ENCODE data around the gene KLF7.

Gene KLF7

DNA sequence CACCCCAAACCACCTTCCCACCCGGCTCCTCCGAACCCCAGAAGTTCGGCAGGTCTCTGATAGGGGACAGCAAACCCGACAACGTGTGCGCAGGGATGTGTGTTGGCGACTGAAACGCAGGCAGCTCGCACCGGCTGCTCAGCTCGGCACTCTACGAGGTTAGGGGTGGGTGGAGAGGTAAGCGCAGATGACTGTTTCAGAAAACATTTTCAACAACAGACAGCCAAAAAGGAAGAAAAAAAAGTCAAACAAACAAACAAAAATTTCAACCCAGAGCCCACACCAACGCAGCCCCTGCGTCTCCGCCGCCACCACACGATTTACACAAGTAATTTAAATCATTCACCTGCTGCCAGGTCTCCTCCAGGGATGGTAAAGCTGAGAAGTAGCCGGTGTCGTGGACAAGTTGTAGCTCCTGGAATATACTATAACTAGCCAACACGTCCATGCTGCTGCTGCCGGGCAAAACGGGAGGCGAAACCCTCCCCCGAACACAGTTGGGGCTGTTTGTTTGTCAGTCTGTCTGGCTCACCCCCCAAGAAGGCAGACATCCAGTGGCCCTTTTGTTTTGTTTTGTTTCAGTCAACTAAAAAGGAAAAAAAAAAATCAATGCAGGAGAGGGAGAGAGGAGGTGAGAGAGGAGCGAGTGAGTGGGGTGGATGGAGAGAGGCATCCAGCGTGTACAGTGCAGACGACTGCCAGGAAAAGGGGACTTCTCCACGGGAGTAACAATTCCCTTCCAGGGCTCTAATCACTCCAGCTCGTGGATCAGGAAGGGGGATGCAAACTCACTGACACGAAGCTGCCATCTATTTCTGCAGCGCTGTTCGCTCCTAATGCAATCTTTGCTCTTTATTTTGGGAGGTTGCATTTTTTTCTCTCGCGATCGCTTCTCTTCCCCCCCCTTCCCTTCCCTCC is at the start of gene KLF7:
TSS of gene KLF7 (minus strand) at position 828 of the 918 bp plus-strand sequence. CDS start at position 448, 380 bp downstream.
- DNase-seq = peak; percentile 49 to 57

- no peak for DNase-seq
Measured at GRCh38 chr2:207215308-207215707, 49.6 kb upstream of the KLF7 start.

DNA sequence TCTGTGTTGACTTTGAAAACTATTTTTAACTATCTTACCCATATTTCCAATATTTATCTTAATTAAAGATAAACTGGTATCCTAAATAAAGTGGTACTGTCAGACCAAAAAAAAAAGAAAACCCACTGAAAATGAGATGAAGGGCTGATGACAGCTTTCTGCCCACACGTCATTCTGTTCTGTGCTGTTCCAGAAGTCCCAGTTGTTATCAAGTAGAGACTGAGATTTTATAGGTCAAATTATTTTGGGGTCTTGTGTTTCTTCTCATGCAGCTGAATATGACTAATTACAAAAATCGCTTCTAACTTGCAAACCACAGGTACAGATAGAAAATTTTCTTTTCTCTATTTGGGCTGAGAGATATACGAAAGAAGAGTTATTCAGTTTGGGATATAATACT is 48.7 kb upstream of the KLF7 start:
- DNase-seq = no peak

DNA sequence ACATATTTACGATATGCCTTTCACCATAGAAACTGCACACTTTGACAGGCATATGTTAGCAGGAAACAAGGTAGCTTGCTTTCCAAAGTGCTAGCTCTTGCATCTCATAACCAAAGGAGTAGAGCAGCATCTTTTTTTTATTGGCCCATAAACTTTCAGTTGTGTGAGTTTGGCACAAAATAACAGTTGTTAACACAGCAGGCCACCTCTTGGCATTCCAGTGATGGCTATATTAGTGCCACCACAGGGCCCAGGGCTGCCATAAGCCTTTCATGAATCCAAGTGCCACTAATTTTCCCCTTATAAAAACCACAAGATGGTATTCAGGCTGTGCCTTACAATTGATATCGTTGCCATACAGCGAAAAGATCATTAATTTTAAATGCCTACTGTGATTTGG is 40.3 kb upstream of the KLF7 start:
- DNase-seq = no peak

GRCh38 chr2:207205173-207205957 is 39.6 kb upstream of the KLF7 start:
- no peak for DNase-seq

- no peak for DNase-seq
Measured at GRCh38 chr2:207203056-207203455, 37.3 kb upstream of the KLF7 start.

GRCh38 chr2:207202645-207203044 is 36.9 kb upstream of the KLF7 start:
- DNase-seq = peak in 1 of 2 donors; percentile 3

GRCh38 chr2:207201416-207201815 is 35.7 kb upstream of the KLF7 start:
- no peak for DNase-seq

DNA sequence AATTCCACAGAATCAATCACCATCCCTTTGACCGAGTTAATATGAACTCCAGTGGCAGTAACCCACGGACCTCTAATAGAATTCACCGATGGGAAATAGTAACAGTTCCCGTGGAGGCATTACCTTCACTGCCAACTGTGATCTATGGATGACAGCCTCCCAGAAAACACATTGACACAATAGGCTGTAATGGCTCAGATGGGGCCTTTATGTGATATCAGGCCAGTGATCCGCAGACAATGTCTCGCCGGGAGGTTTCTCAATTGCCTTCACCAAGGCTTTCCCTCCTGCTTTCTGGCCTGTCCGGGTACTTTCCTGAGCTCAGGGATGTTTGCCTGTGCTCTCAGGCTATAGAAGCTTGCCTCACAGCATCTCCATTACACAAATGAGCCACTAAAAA is 34.4 kb upstream of the KLF7 start:
- no peak for DNase-seq

DNA sequence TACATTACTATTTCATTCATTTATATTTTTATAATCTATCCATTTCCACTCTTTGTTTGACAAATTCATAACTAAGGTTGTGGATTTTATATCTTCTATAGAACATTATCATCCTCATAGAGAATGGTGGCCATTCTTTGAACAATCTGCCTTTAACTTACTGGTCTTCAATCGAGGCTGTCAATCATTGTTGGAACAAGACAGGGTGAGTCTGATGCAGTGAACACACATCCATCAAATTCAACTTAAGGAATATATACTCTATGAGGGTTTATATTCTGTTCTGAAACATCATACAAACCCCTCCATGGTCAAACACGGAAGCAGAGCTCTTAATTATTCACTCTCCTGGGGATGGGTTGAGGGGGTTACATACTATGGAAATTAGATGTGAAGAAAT is 28.3 kb upstream of the KLF7 start:
- DNase-seq = no peak

GRCh38 chr2:207188626-207189419 is 23.1 kb upstream of the KLF7 start:
- no peak for DNase-seq

GRCh38 chr2:207185372-207185771 is 19.6 kb upstream of the KLF7 start:
- no peak for DNase-seq

GRCh38 chr2:207184768-207185167 is 19.0 kb upstream of the KLF7 start:
- DNase-seq = no peak

DNA sequence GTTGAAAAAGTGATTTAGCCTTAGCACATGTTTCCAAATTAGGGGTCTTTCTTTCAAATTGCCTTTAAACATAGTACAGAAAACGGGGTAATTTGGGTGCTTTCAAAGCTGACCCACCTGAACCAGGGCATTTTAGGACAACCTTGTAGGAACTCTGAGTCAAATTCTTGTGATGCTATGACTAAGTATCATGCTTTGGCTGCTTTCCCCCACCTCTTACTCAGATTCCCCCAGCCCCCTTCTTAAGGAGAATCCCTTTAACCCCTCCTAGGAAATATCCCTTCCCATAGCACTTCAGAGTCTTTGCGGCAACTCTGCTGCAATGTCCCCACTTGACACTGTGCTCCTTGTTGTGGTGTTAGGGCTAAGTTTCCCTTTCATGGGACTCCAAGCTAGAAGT is 18.6 kb upstream of the KLF7 start:
- no peak for DNase-seq

GRCh38 chr2:207183506-207183905 is 17.8 kb upstream of the KLF7 start:
- no peak for DNase-seq

GRCh38 chr2:207182911-207183310 is 17.2 kb upstream of the KLF7 start:
- DNase-seq = no peak

GRCh38 chr2:207181526-207182274 is 16.0 kb upstream of the KLF7 start:
- DNase-seq = no peak

DNA sequence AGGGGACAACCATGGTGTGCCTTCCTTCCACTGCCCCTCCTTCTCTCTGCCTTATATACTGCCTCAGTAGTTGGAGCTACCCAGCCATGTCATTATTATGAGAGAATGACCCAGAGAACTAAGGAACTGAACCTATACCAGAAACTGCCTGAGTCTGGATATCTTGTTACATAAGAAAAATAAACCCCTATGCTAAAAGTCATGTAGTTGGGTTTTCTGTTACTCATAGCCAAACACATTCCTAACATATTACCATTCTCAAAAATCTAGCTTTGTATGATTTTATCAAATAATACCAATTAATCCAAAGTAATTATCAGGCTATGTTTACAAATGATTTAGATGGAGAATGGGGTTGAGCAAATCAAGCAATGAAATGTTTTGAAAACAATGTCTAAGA is 15.0 kb upstream of the KLF7 start:
- DNase-seq = no peak

DNA sequence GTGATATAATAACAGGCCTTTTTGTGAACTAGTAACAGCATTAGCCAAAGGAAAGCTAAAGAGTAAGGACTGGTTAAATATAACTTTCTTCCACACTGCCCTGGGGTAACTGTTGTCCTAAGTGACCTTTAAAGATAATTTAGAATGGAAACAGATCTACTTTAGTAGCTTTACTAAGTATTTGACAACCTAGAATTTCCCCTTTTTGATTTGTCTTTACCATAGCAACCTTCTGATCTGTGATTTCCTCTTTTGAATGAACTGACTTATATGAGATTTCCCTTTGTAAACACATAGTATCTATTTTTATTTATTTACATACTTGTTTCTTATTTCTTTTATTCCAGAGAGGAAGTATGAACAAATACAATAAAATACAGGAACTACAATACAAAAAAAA is 10.5 kb upstream of the KLF7 start:
- no peak for DNase-seq

GRCh38 chr2:207173641-207174040 is 7.9 kb upstream of the KLF7 start:
- no peak for DNase-seq

- DNase-seq = peak; percentile 24 to 36
Measured at GRCh38 chr2:207167099-207167923, 1.6 kb upstream of the KLF7 start.

Data from CD4-positive, alpha-beta T cell treated with Interferon alpha-2 for 1 hour (primary cell).